ENCODE measurements around the gene NMRK1. TPM values are rescaled to one million over a fixed set of nuclear protein-coding genes. Genes with fewer than 3 reads are reported as not detected.

Gene NMRK1
- total and polyA plus RNA-seq, 9 donors: 14.6 to 40.0 (median 23.8) TPM

DNA sequence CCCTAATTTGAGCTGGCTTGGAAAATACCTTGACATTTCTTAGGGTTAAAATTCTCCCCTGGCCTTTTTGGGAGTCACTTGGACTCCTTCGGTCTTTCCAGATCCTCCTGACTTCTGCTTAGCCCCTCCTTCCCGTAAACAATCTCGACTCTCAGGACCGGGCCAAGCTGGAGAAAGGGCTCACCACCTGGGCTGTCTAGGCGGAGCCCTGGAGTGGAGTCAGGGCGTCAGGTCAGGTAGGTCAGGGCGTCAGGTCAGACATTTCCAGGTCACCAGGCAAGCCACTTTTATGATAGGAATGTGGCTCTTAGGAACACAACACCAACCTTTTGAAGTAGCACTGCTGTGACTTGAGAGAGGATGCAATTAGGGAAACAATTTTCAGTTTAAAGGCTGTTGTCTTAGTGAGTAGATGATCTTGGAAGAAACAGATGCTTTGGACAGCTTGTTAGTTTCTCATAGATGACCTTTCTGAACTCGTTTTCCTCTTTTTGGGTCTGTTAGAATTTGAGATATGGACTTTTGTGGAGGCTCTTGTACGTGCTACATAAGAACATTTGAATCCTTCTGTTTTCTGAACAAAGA is 13.1 kb upstream of the NMRK1 start:
- TF ChIP-seq CTCF (IDR thresholded peaks at IDR 0.05) (no peak), EP300 (IDR thresholded peaks at IDR 0.05) (no peak), POLR2A (IDR thresholded peaks at IDR 0.05) (no peak)
- 14 to 20% (median 16%) methylated on average over 9 of the region's 9 CpGs for WGBS, 3 donors
- no peaks in the 10 kb centered on the region for H3K36me3 ChIP-seq
- intact Hi-C loops (cut with DNase I): no loop called here
- peak; percentile 37 to 61 (median 47) for DNase-seq
- H3K27me3 ChIP-seq: no peaks in the 10 kb centered on the region
- no peak overlapping the region for H3K4me3 ChIP-seq
- H3K9me3 ChIP-seq: no peaks in the 10 kb centered on the region
- peak overlapping the region in 1 of 2 donors; percentile 69 for H3K27ac ChIP-seq
- peaks cover 3% of the 10 kb centered on the region for H3K4me1 ChIP-seq (ENCODE audit: insufficient read depth)

GRCh38 chr9:75096796-75097195 is 8.8 kb upstream of the NMRK1 start:
- Histone ChIP-seq H3K27me3 (no peaks in the 10 kb centered on the region), H3K4me1 (ENCODE audit: insufficient read depth) (peaks cover 3% of the 10 kb centered on the region), H3K36me3 (no peaks in the 10 kb centered on the region), H3K9me3 (no peaks in the 10 kb centered on the region), H3K4me3 (no peak overlapping the region), H3K27ac (no peak overlapping the region)
- WGBS, 3 donors: 43 to 51% (median 50%) methylated on average over 4 of the region's 4 CpGs
- DNase-seq: no peak
- intact Hi-C loops (cut with DNase I): no loop called here
- no peak for TF ChIP-seq EP300 (IDR thresholded peaks at IDR 0.05)
- TF ChIP-seq CTCF (IDR thresholded peaks at IDR 0.05): no peak
- TF ChIP-seq POLR2A (IDR thresholded peaks at IDR 0.05): no peak

GRCh38 chr9:75092766-75093165 is 4.8 kb upstream of the NMRK1 start:
- H3K9me3 ChIP-seq: no peaks in the 10 kb centered on the region
- intact Hi-C loops (cut with DNase I): no loop called here
- H3K27me3 ChIP-seq: no peaks in the 10 kb centered on the region
- WGBS, 3 donors: 96 to 97% (median 97%) methylated on average over 4 of the region's 4 CpGs
- TF ChIP-seq POLR2A (IDR thresholded peaks at IDR 0.05) (no peak), EP300 (IDR thresholded peaks at IDR 0.05) (no peak), CTCF (IDR thresholded peaks at IDR 0.05) (no peak)
- H3K27ac ChIP-seq: no peak overlapping the region
- no peak overlapping the region for H3K4me3 ChIP-seq
- H3K36me3 ChIP-seq: no peaks in the 10 kb centered on the region
- DNase-seq: no peak
- H3K4me1 ChIP-seq (ENCODE audit: insufficient read depth): peaks cover 5% of the 10 kb centered on the region

- TF ChIP-seq POLR2A (IDR thresholded peaks at IDR 0.05) (no peak), CTCF (IDR thresholded peaks at IDR 0.05) (no peak), EP300 (IDR thresholded peaks at IDR 0.05) (no peak)
- Histone ChIP-seq H3K4me3 (no peak overlapping the region), H3K9me3 (no peaks in the 10 kb centered on the region), H3K27me3 (no peaks in the 10 kb centered on the region), H3K36me3 (no peaks in the 10 kb centered on the region), H3K27ac (no peak overlapping the region), H3K4me1 (ENCODE audit: insufficient read depth) (peaks cover 10% of the 10 kb centered on the region)
- WGBS, 3 donors: 89 to 96% (median 92%) methylated on average over 4 of the region's 4 CpGs
- DNase-seq: no peak
- intact Hi-C loops (cut with DNase I): no loop called here
These were observed 2.6 kb upstream of the NMRK1 start for GRCh38 chr9:75090579-75090978.
